ENCODE measurements around the gene DENND1C.
"Not testable (repeated sequence)": the region's sequence is repeated elsewhere in the genome, so short reads cannot be mapped to it uniquely, and the experiment has no call there.

DENND1C gene

DNA sequence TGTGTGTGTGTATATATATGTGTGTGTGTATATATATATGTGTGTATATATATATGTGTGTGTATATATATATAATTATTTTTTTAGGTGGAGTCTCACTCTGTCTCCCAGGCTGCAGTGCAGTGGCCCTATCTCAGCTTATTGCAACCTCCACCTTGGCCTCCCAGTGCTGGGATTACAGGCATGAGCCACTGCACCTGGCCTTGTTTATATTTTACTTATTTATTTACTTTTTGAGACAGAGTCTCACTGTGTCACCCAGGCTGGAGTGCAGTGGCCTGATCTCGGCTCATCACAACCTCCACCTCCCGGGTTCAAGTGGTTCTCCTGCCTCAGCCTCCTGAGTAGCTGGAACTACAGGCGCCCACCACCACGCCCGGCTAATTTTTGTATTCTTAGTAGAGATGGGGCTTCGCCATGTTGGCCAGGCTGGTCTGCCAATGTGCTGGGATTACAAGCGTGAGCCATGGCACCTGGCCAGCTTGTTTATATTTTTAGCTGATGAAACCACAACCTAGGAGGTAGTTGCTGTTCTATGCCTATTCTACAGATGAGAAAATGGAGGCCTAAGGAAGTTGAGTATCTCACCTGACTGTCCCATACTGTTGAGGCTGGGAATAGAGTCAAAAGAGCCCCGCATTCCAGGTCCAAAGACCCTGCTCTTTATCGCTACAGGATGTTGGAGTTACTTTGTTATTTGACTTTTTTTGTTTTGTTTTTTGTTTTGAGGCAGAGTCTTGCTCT, 26.6 kb upstream of the DENND1C start:
- DNase-seq, result not testable (repeated sequence)

DNA sequence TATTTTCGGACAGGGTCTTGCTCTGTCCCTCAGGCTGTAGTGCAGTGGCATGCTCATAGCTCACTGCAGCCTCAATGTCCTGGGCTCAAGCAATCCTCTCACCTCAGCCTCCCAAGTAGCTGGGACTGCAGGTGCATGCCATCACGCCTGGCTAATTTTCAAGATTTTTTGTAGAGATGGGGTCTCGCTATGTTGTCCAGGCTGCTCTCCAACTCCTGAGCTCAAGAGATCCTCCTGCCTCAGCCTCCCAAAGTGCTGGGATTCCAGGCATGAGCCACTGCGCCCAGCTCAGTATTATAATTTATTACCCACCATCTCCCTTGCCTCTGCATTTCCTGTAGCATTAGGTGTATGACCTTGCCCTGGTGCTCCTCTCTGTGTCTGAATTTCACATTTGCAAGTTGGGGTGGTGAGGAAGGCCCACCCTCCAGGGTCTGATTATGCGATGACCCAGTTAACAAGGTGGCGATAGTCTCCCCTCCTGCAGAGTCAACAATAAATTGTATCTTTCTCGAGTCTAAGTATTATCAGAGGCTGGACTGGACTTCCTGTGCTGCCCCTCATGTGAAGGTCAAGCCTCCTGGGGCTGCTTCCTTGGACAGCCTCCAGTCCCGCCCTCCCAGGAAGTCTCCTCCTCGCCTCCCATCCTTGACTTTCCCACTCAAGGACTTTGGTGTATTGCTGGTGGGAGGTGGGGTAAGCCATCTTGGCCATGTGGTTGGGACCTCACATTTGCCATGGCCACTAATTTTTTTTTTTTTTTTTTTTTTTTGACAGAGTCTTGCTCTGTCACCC, 22.0 kb upstream of the DENND1C start:
- DNase-seq, result no peak

DNA sequence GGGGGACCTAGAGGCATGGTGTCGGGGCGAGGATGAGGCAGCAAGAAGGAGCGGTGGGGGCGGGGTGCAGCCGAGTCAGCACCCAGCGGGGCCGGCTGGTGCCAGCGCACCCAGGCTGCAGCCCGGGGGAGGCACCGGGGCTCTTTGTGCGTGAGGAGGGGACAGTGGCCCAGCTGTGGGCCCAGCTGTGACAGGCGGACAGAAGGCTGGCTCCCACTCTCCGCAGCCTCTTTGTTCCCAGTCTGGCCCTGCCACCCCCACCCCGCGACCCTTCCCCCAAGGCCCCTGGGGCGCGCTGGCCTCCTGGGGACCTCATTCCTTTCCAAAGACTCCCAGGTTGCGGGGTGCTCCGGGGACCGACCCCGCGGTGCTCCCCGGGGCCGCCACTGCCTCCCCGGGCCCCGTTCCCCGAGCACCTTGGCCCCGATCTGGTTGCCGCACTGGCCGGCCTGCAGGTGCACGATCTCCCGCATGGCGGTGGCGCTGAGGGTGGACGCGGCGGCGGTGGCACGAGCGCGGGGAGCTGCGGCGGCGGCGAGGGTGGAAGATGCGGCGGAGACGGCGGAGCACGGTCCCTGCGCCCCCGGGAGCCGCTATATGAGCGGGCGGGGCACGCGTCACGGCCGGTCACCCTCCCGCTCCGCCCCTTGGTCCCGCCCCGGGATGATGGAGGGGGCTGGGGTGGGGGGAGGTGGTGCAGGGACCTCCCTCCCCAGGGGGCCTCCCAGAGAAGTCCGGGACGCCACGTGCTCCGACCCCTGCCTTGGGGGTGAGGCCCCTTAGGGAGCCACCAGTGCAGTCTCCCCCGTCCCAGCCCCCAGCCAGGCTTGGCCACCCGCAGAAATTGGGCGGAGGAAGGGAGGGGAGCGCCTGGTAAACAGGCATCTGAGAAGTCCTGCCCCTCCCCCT, 20.4 kb upstream of the DENND1C start, which contains the start of gene TUBB4A:
TSS of gene TUBB4A (minus strand) at position 570 of the 909 bp plus-strand sequence. CDS start at position 473, 97 bp downstream.
- no peak for DNase-seq

DNA sequence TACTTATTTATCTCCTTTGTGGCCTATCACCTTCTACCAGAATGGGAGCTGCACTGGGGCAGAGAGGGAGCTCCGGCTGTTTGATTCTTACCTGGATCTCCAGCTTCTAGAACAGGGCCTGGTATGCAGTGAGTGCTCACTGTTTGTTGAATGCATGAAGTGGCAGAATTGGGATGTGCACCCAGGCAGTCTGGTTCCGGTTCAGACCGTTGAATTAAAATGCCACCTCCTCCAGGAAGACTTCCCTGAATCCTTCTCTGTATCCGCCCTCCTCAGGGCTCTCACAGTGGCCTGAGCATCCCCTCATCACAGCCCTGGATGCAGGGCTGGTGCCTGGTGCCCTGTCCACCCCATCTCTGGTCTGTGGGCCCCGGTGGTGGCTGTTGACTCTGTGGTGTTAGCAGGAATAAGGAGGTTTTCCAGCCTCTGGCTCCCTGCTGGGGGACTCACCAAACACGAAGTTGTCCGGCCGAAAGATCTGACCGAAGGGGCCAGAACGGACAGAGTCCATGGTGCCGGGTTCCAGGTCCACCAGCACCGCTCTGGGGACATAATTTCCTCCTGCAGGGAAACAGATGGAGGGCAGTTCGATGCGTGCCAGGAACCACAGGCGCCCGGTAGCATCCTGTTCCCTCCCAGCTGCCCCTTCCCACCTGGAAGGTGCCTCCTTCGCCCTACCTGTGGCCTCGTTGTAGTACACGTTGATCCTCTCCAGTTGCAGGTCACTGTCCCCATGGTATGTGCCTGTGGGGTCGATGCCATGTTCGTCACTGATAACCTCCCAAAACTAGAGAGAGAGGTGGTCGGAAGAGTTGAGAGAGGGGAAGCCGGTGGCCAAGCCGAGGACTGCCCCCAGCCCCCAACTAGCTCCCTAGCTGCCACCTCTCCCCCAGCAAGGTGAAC, 19.5 kb upstream of the DENND1C start:
- no peak for DNase-seq

DNA sequence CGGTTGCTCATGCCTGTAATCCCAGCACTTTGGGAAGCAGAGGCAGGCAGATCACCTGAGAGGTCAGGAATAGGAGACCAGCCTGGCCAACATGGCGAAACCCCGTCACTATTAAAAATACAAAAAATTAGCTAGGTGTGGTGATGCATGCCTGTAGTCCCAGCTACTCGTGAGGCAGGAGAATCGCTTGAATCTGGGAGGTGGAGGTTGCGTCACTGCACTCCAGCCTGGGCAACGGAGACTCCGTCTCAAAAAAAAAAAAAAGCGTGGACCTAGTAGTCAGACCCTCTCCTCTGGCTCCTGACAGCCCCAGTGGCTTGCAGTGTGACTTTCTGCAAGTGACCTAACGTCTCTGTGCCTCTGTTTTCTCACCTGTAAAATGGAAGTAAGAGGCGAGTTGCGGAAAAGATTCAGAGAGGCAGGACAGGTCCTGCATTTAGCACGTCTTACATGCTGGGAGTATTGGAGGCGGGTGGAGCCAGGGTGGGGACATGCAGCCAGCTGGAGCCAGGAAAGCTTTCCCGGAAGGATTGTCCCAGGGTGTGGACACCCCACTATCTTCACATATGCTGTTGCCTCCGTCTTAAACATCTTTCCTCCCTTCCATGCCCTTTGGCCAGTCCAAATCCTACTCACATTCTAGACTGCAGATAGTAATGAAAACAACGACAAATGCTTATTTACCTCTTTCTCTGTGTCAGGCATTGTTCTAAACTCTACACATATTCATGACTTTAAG, 17.6 kb upstream of the DENND1C start:
- DNase-seq, result no peak

DNA sequence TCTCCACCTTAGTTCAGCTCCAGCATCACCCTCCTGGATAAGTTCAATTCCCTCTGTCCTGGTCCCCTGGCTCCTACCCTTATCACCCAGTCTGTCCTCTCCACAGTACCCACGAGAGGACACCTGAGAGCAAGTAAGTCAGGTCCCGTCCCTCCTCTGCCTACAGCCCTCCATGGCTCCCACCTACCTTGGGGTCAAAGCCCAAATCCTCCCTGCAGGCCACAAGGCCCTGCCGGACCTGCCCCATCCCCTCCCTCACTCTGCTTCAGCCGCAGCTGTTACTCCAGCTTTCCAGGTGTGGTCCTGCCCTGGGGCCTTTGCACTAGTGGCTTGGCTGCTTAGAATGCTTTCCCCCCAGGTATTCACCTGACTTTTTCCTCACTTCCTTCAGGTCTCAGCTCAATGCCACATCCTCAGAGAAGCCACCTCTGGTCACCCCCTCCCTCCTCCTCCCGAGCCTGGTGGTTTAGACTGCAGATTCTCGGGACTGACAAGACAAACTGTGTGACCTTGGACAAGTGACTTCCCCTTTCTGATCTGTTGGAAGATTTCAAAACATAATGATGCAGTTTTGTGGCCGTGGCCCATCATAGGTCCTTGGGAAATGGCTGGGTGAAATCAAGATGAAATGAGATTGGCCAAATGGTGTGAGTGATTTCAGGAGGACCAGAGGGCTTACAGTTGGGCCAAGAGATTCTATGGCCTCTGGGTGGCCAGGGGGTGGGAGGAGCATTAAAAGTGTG, 16.9 kb upstream of the DENND1C start:
- DNase-seq, result no peak

DNA sequence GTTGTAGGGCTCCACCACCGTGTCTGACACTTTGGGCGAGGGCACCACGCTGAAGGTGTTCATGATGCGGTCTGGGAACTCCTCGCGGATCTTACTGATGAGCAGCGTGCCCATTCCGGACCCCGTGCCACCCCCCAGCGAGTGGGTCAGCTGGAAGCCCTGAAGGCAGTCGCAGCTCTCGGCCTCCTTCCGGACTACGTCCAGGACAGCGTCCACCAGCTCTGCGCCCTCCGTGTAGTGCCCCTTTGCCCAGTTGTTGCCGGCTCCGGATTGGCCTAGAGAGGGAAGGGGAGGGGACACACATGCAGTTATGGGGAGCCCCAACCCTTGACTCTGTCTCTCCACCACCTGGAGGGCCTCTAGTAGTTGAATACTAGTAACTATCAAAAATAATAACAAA, 14.4 kb upstream of the DENND1C start:
- no peak for DNase-seq

DNA sequence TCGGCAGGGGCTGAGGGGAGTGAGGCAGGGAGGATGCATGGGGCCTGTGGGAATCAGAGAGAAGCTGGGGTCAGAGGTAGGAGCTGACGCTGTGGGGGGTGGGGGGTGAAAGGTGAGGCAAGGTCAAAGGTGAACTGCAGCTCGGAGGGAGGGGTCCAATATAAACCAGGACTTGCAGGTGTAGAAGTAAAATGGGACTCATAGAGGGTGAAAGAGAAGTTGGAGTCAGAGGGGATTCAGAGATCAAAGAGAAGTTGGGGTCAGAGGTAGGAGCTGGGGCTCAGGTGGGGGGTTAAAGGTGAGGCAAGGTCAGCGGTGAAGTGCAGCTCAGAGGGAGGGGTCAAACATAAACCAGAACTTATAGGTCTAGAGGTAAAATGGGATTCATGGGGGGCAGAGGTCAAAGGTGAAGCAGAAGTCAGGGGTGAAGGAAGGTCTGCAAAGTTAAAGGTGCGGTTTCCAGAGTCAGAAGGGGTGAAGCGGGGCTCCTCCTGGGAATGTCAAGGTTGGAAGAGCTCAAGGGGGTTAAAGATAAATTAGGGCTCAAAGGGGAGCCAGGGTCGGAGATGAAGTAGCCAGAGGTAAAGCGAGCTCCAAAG, 12.9 kb upstream of the DENND1C start:
- DNase-seq, result no peak

DNA sequence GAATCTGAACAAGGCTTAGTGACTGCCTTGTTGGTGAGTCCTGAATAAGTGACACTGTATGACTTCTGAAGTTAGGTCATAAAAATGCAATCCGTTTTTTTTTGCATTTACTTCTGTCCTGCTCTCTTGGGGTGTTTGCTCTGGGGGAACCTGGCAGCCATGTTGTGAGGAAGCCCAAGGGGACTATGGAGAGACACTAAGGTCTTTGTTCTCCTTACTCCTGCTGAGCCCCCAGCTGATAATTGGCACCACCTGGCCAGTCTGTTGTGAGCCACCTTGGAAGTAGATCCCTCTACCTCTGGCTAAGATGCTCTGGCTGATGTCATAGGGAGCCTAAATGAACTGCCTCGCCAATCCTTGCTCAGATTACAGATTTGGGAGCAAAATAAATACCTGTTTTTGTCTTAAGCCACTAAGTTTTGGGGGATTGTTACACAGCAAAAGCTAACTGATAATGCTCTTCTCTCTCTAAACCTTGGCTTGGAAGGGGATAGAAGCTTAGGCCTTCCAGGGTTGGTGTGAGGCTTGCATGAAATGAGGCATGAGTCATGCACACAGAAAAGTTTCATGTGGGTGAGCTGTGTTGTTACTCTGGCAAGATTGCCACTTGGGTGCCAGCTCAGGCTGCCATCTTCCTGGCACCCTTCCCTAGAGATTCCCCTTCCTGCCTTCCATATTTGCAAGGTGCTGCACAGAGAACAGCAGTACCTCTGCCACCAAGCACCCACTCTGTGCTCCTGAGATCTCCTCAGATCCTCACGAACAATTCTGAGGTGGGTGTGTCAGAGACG, 10.4 kb upstream of the DENND1C start:
- no peak for DNase-seq

DNA sequence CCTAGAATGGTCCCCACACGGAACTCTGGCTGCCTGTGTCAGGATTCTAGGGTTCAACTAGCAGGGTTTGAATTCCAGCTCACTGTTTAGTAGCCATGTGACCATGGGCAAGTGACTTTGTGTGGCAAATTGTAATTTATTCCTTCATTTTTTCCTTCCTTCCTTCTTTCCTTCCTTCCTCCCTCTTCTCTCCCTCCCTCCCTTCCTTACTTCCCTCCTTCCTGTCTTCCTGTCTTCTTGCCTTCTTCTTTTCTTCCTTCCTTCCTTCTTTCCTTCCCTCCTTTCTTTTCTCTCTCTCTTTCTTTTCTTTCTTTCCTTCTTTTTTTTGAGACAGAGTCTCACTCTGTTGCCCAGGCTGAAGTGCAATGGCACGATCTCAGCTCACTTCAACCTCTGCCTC, 8.5 kb upstream of the DENND1C start:
- DNase-seq, result no peak

DNA sequence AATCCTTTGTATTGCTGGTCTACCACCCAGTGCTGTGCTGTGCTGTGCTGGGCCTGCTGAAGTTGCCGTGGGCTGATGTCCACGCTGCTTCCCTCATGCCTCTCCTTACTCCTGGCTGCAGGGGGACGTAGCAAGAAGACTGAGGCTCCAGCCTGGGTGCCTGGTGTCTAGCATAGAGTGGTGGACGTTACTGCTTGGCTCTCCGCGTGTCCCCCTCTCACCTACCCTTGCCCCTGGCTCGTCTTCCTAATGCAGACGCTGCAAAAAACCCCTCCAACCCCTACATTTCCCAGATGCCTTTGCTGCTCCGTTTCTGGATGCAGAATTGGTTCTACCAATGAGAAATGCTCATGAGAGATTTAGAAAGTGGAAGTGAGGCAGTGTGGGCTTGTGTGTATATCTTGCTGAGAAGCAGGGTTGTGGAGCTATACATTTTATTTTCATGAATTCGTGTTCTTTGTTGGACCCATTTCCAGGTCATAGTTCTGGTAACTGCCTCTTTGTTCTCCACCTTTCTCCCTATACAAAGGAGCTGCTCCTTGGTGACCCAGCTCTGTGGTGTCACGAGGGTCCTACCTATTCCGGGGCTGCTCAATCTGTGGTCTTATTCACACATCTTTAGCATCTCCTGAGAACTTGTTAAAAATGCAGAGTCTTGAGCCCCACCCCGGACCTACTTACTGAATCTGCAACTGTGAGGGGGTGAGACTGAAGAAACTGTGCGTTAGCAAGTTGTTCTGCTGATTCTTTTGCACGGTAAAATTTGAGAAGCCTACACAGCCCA, 7.9 kb upstream of the DENND1C start:
- no peak for DNase-seq

DNA sequence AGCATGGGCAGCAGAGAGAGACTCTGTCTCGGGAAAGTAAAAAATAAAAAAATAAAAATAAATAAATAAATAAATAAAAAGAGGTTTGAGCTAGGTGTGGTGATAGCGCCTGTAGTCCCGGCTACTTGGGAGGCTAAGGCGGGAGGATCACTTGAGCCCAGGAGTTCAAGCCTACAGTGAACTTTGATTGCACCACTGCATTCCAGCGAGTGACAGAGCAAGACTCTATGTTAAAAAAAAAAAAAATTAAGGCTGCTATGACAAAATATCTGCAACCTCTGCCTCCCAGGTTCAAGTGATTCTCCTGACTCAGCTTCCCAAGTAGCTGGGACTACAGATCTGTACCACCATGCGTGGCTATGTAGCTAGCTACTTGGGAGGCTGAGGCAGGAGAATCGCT, 3.2 kb upstream of the DENND1C start:
- no peak for DNase-seq

DNA sequence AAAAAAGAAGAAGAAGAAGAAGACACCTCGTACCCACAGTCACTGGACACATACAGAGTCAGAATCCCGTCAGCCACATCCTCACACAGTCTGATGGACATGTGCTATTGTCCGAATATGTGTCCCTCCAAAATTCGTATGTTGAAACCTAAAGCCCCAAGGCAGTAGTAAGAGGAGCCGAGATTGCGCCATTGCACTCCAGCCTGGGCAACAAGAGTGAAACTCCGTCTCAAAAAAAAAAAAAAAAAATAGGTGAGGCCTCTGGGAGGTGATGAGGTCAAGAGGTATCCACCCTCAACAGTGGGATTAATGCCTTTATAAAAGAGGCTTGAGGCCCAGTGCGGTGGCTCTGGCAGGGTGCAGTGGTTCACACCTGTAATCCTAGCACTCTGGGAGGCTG, 2.6 kb upstream of the DENND1C start:
- no peak for DNase-seq

DNA sequence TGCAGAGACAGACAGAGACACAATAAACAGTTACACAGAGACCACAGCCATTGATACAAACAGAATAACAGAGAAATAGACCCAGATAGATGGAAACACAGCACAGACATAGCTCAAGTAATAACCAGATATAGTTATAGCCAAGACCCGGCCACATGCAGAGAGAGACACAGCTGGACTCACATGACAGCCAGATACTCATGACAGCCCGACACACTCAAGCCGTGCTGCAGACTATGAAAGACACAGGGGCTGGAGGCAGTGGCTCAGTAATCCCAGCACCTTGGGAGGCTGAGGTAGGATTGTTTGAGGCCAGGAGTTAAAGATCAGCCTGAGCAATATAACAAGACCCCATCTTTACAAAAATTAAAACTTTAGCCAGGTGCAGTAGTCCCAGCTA, 1.6 kb upstream of the DENND1C start:
- DNase-seq, result no peak

DNA sequence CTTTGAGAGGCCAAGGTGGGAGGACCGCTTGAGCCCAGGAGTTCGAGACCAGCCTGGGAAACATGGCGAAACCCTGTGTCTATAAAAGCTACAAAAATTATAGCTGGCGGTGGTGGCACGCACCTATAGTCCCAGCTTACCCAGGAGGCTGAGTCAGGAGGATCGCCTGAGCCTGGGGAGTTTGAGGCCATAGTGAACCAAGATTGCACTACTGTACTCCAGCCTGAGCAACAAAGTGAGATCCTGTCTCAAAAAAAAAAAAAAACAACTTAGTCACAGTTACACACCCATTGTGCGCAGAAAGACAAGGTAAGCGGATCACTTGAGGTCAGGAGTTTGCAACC, 728 bp upstream of the DENND1C start:
- no peak for DNase-seq

DNA sequence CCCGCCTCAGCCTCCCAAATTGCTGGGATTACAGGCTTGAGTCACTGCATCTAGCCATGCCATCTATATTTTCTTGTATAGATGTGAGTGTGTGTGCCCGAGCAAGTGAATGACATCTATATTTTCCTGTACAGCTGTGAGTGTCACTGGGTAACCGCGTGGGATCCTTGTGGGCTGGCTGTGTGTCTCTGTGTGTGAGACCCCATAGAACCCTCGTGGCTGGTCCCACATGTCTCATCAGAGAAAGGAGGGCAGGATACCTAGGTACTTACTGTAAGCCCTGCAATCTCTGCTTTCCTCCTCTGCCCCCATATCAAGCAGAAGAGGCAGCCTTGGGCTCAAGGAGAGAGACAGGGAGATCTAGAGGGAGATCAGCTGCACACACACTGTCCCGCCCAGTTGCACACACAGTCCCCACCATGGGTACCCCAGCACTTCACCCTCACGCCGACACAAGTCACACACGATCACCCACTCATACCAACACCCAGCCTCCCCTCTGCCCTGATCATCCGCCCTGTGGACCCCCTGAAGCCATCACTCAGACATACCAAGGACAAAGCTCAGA, 655 bp downstream of the DENND1C start:
- no peak for DNase-seq

DNA sequence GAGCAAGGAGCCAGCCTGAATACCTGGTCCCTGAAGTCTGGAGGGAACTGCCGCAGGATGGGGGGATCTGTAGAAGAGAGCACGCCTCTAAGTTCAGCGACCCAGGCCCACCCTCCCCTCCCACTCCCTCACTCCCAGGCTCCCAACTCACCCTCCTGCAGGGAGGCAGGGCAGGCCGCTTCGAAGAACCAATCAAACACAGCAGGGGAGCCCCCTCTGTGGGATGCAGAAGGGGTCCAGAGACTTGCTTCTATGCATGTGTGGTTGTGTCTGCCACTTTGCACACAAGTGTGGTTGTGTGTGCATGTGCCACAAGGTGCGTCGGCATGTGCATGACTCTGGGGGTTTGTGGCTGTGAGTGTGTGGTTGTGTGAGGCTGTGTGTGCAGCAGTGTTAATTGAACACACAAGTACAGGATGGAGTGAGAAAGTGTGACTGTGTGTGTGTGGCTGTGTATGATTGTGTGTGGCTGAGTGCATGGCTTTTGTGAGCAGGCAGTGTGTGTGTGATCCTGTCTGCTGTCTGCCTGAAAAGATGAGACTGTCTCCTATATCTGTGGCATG, 1.7 kb downstream of the DENND1C start:
- DNase-seq, result no peak

DNA sequence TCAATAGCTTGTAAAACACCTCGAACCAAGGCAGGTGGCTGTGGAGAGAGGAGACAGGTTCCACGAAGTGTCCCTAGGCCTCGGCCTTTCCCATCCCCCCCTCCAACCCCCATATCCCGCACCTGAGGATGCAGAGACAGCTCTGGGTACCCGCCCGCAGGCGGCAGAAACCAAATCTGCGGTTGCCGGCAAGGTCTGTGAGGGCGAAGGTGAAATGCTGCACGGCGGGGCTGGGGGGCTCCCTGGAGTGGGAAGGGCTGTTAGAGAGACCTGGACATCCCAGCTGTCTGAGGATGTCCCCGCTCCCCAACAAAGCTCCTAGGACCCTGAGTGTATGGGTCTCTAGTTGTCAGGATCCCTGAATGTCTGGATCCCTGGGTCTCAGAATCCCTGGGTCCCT, 2.8 kb downstream of the DENND1C start:
- no peak for DNase-seq
